Measurements from ENCODE around the gene NR6A1.
A peak's percentile ranks its signal among the peaks of the same experiment; 100 is the strongest.

NR6A1 gene

GRCh38 chr9:124801356-124801755 is 30.2 kb upstream of the NR6A1 start:
- Histone ChIP-seq H3K4me1 (ENCODE audit: control insufficient read depth in 2 of 2, insufficient read depth in 1 of 2, low read depth in 1 of 2, low read length in 2 of 2) (no peaks in the 10 kb centered on the region), H2BK12ac (ENCODE audit: low read length) (no peak overlapping the region), H3K23ac (ENCODE audit: low read depth, low read length, poor library complexity) (no peak overlapping the region), H3K36me3 (replicated peaks in 1 of 2; ENCODE audit: control insufficient read depth in 2 of 2, insufficient read depth in 2 of 2, low read length in 2 of 2) (no peaks in the 10 kb centered on the region), H3K9ac (ENCODE audit: low read depth, low read length, poor library complexity) (no peak overlapping the region), H2BK120ac (ENCODE audit: low read depth, low read length) (no peak overlapping the region), H3K4ac (ENCODE audit: low read length) (no peak overlapping the region), H3K27ac (replicated peaks; ENCODE audit: low read length) (no peak overlapping the region), H3K18ac (ENCODE audit: low read length) (peak overlapping the region; percentile 48), H2BK5ac (ENCODE audit: low read length) (peak overlapping the region; percentile 21), H3K79me1 (ENCODE audit: low read depth, low read length) (no peaks in the 10 kb centered on the region), H3K4me3 (ENCODE audit: low read length in 2 of 2) (no peak overlapping the region), H2BK15ac (ENCODE audit: low read length) (no peak overlapping the region), H4K91ac (ENCODE audit: low read depth, low read length, poor library complexity) (no peak overlapping the region), H2AK5ac (ENCODE audit: low read depth, low read length) (no peak overlapping the region), H2AFZ (ENCODE audit: low read length) (no peak overlapping the region), H3K4me2 (ENCODE audit: insufficient read depth, low read length, poor library complexity, severe bottlenecking) (no peak overlapping the region), H4K8ac (ENCODE audit: low read depth, low read length) (no peak overlapping the region), H3K27me3 (ENCODE audit: control insufficient read depth in 3 of 3, insufficient read depth in 3 of 3, low read depth in 1 of 3, low read length in 3 of 3) (peaks cover 0 to 59% (median 0%) of the 10 kb centered on the region in 3 experiments), H3K14ac (ENCODE audit: low read length) (no peak overlapping the region), H3K9me3 (replicated peaks in 1 of 2; ENCODE audit: control insufficient read depth in 2 of 2, insufficient read depth in 1 of 2, low read depth in 1 of 2, low read length in 2 of 2) (no peaks in the 10 kb centered on the region)
- DNase-seq (ENCODE audit: low spot score) = no peak
- no CpG with 5 or more reads among the region's 6 CpGs for WGBS, 2 donors (ENCODE audit: extremely low coverage in 2 of 2, insufficient read length in 2 of 2, insufficient replicate concordance in 1 of 2)

- Histone ChIP-seq H3K79me1 (ENCODE audit: low read depth, low read length) (no peaks in the 10 kb centered on the region), H2BK5ac (ENCODE audit: low read length) (no peak overlapping the region), H3K4me2 (ENCODE audit: insufficient read depth, low read length, poor library complexity, severe bottlenecking) (no peak overlapping the region), H3K36me3 (replicated peaks in 1 of 2; ENCODE audit: control insufficient read depth in 2 of 2, insufficient read depth in 2 of 2, low read length in 2 of 2) (no peaks in the 10 kb centered on the region), H3K4me3 (ENCODE audit: low read length in 2 of 2) (no peak overlapping the region), H3K27ac (replicated peaks; ENCODE audit: low read length) (no peak overlapping the region), H3K23ac (ENCODE audit: low read depth, low read length, poor library complexity) (no peak overlapping the region), H3K27me3 (ENCODE audit: control insufficient read depth in 3 of 3, insufficient read depth in 3 of 3, low read depth in 1 of 3, low read length in 3 of 3) (peaks cover 0 to 64% (median 0%) of the 10 kb centered on the region in 3 experiments), H2BK12ac (ENCODE audit: low read length) (no peak overlapping the region), H4K8ac (ENCODE audit: low read depth, low read length) (no peak overlapping the region), H3K4ac (ENCODE audit: low read length) (no peak overlapping the region), H2AFZ (ENCODE audit: low read length) (no peak overlapping the region), H3K18ac (ENCODE audit: low read length) (no peak overlapping the region), H3K9me3 (replicated peaks in 1 of 2; ENCODE audit: control insufficient read depth in 2 of 2, insufficient read depth in 1 of 2, low read depth in 1 of 2, low read length in 2 of 2) (no peaks in the 10 kb centered on the region), H3K9ac (ENCODE audit: low read depth, low read length, poor library complexity) (no peak overlapping the region), H2AK5ac (ENCODE audit: low read depth, low read length) (no peak overlapping the region), H2BK120ac (ENCODE audit: low read depth, low read length) (no peak overlapping the region), H4K91ac (ENCODE audit: low read depth, low read length, poor library complexity) (no peak overlapping the region), H2BK15ac (ENCODE audit: low read length) (no peak overlapping the region), H3K4me1 (ENCODE audit: control insufficient read depth in 2 of 2, insufficient read depth in 1 of 2, low read depth in 1 of 2, low read length in 2 of 2) (no peaks in the 10 kb centered on the region), H3K14ac (ENCODE audit: low read length) (no peak overlapping the region)
- no CpG with 5 or more reads among the region's 15 CpGs for WGBS, 2 donors (ENCODE audit: extremely low coverage in 2 of 2, insufficient read length in 2 of 2, insufficient replicate concordance in 1 of 2)
- DNase-seq (ENCODE audit: low spot score) = no peak
These were observed 29.5 kb upstream of the NR6A1 start for GRCh38 chr9:124800306-124801259.

- H3K4me1 ChIP-seq (ENCODE audit: control insufficient read depth in 2 of 2, insufficient read depth in 1 of 2, low read depth in 1 of 2, low read length in 2 of 2) = no peaks in the 10 kb centered on the region
These were observed 28.3 kb upstream of the NR6A1 start for GRCh38 chr9:124799274-124800006.

More at GRCh38 chr9:124799274-124800006, 28.3 kb upstream of the NR6A1 start:
- Histone ChIP-seq H3K4me2 (ENCODE audit: insufficient read depth, low read length, poor library complexity, severe bottlenecking) (no peak overlapping the region), H3K9me3 (replicated peaks in 1 of 2; ENCODE audit: control insufficient read depth in 2 of 2, insufficient read depth in 1 of 2, low read depth in 1 of 2, low read length in 2 of 2) (no peaks in the 10 kb centered on the region), H3K4me3 (ENCODE audit: low read length in 2 of 2) (no peak overlapping the region), H3K4ac (ENCODE audit: low read length) (no peak overlapping the region), H3K18ac (ENCODE audit: low read length) (peak overlapping the region; percentile 69), H3K27me3 (ENCODE audit: control insufficient read depth in 3 of 3, insufficient read depth in 3 of 3, low read depth in 1 of 3, low read length in 3 of 3) (peaks cover 0 to 69% (median 0%) of the 10 kb centered on the region in 3 experiments), H2BK12ac (ENCODE audit: low read length) (no peak overlapping the region), H2BK120ac (ENCODE audit: low read depth, low read length) (peak overlapping the region; percentile 72), H3K9ac (ENCODE audit: low read depth, low read length, poor library complexity) (peak overlapping the region; percentile 14), H2AK5ac (ENCODE audit: low read depth, low read length) (peak overlapping the region; percentile 51), H3K23ac (ENCODE audit: low read depth, low read length, poor library complexity) (peak overlapping the region; percentile 83), H3K79me1 (ENCODE audit: low read depth, low read length) (no peaks in the 10 kb centered on the region), H3K14ac (ENCODE audit: low read length) (no peak overlapping the region), H3K36me3 (replicated peaks in 1 of 2; ENCODE audit: control insufficient read depth in 2 of 2, insufficient read depth in 2 of 2, low read length in 2 of 2) (no peaks in the 10 kb centered on the region), H4K91ac (ENCODE audit: low read depth, low read length, poor library complexity) (no peak overlapping the region), H3K27ac (replicated peaks; ENCODE audit: low read length) (no peak overlapping the region), H2BK15ac (ENCODE audit: low read length) (peak overlapping the region; percentile 42), H2AFZ (ENCODE audit: low read length) (no peak overlapping the region), H2BK5ac (ENCODE audit: low read length) (peak overlapping the region; percentile 58), H4K8ac (ENCODE audit: low read depth, low read length) (no peak overlapping the region)
- WGBS, 2 donors (ENCODE audit: extremely low coverage in 2 of 2, insufficient read length in 2 of 2, insufficient replicate concordance in 1 of 2) = no CpG with 5 or more reads among the region's 13 CpGs
- DNase-seq (ENCODE audit: low spot score) = no peak

All from neuronal stem cell (in vitro differentiated cells).